Breast epithelium (tissue), 3 donors: ENCODE data around the gene RASA4B.
"Not testable (repeated sequence)": the region's sequence is repeated elsewhere in the genome, so short reads cannot be mapped to it uniquely, and the experiment has no call there.

Source experiments
- CTCF ChIP-seq, 3 donors: fragments of 450-650 bp; IDR thresholded peaks; one replicate each; pipeline ENCODE4 v1.5.1; 2016 to 2017; ENCODE audit warnings: antibody characterized with exemption in 3 of 3, mild to moderate bottlenecking in 3 of 3, moderate library complexity in 3 of 3
- POLR2A ChIP-seq: fragments of 450-650 bp; IDR thresholded peaks from one replicate; pipeline ENCODE4 v1.6.1; 2016; ENCODE audit warnings: antibody characterized with exemption, mild to moderate bottlenecking, moderate library complexity
- POLR2AphosphoS5 ChIP-seq, 3 donors: sonication (generic); formaldehyde crosslinking; IDR thresholded peaks; one replicate each; pipeline ENCODE4 v1.6.1; 2017; ENCODE audit warnings: antibody characterized with exemption in 3 of 3

DNA sequence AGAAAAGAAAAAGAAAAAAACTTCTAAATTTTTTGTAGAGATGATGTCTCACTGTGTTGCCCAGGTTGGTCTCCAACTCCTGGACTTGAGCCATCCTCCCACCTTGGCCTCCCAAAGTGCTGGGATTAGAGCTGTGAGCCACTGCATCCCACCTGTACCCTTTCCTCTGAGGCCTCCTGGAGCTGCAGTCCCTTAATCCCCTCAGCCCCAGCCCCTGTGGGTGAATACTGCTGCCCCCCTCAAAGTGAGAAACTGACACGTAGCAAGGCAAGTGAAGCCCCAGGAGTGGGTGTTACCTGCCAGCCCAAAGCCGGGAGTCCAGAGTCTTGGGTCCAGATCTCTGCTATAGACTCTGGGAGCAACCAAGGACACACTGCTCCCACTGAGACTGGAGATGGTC lies 7.2 kb upstream of the RASA4B start:
- TF ChIP-seq CTCF (IDR thresholded peaks at IDR 0.05); POLR2AphosphoS5 (IDR thresholded peaks at IDR 0.05); POLR2A: not testable (repeated sequence)
